SKM-1 treated with dmso at 0.1 percent for 144 hours (cell line): Measurements from ENCODE around the gene AADACL4.
"Not testable (repeated sequence)": the region's sequence is repeated elsewhere in the genome, so short reads cannot be mapped to it uniquely, and the experiment has no call there.

Experiments used
- DNase-seq: peaks from one replicate; lab custom pipeline; 2025; ENCODE audit not compliant: unreplicated experiment; lab: John Stamatoyannopoulos, UW

The AADACL4 gene

GRCh38 chr1:12709696-12710095 is 65.8 kb downstream of the AADACL4 start:
- DNase-seq: no peak

- DNase-seq: no peak
Observed at GRCh38 chr1:12711536-12711935, 67.7 kb downstream of the AADACL4 start.

- DNase-seq: no peak
Observed at GRCh38 chr1:12712076-12712475, 68.2 kb downstream of the AADACL4 start.

GRCh38 chr1:12712929-12713328 is 69.0 kb downstream of the AADACL4 start:
- no peak for DNase-seq

- DNase-seq: not testable (repeated sequence)
Observed at GRCh38 chr1:12713651-12714050, 69.8 kb downstream of the AADACL4 start.

- peak; percentile 3 for DNase-seq
Observed at GRCh38 chr1:12714710-12715475, 71.0 kb downstream of the AADACL4 start.

GRCh38 chr1:12715896-12716437 is 72.1 kb downstream of the AADACL4 start, which contains the start of gene AADACL3:
AADACL3 (plus strand) TSS chr1:12716110; CDS start chr1:12716177, 67 bp downstream.
- no peak for DNase-seq
